GM18517 (cell line): ENCODE data around the gene C14orf132.

ENCODE experiments used
- ATAC-seq: cut with Tn5 transposase; IDR thresholded peaks from one replicate; pipeline ENCODE4 v1.9.1; 2021; ENCODE audit warnings: mild to moderate bottlenecking, moderate library complexity; ENCODE audit not compliant: unreplicated experiment

C14orf132 gene

DNA sequence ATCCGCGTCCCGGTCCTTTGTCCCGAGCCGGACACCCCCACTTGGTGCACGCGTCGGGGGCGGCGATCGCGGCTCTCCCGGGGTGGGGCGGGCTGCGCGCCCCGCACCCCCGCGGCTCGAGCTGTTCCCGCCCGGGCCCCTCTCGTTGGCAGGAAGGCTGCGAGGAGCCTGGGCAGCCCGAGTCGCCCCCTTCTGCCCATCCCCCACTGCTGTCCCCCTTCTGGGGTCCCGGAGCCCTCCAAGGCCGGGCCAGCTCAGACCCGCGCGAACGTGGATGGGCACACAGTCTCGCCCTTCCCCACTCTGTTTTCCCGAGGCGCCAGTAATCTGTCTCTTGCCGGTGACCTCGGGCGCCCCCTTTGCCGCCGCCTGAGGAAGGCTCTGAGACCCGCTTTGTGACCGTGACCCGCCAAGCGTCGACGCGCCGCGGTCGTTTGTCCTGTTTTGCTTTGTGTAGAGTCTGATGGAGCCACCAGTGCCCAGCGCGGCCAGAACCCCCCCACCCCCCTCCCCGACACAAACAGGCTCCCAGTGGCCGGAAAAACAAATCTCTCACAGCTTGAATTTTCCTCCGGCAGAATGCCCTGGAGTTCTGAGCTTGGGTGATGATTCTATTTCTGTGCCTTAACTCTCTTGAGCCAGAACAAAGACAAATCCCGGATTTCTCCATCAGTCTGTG, 610 bp downstream of the C14orf132 start:
- no peak for ATAC-seq

GRCh38 chr14:96040828-96041371, 1.7 kb downstream of the C14orf132 start:
- no peak for ATAC-seq

- no peak for ATAC-seq
Measured at GRCh38 chr14:96042248-96042930, 3.2 kb downstream of the C14orf132 start.

GRCh38 chr14:96046630-96047029, 7.5 kb downstream of the C14orf132 start:
- no peak for ATAC-seq

DNA sequence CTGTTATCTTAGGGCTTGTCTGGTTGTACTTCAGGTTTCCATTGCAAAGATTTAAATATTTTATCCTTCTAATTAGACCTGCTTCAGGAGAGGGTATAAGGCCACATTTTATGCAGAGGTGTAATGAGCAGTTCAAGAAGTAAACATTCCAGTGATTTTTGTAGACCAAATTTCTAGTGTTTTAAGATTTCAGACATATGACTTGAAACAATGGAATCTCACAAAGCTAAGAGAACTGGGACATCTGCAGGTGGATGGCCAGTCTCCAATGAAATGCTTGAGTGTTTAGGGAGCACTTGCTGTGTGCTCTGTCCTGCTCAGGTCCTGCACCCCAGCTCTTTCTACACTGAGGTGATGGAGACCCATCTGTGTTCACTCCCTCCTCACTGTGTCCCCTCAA, 7.9 kb downstream of the C14orf132 start:
- no peak for ATAC-seq

DNA sequence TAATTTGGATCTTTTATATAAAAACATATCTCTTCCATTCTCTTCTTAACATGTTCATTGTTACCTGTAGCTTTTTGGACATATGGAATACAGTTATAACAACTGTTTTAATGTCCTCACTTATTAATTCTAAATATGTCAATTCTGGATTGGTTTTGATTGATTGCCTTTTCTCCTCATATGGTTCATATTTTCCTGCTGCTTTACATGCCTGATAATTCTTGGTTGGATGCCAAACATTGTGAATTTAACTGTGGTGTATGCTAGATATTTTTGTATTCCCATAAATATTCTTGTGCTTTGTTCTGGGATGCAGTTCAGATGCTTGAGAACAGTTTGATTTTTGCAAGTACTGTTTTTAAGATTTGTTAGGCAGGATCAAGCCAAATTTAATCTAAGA, 10.8 kb downstream of the C14orf132 start:
- no peak for ATAC-seq

- ATAC-seq = no peak
Measured at GRCh38 chr14:96050482-96050881, 11.3 kb downstream of the C14orf132 start.

DNA sequence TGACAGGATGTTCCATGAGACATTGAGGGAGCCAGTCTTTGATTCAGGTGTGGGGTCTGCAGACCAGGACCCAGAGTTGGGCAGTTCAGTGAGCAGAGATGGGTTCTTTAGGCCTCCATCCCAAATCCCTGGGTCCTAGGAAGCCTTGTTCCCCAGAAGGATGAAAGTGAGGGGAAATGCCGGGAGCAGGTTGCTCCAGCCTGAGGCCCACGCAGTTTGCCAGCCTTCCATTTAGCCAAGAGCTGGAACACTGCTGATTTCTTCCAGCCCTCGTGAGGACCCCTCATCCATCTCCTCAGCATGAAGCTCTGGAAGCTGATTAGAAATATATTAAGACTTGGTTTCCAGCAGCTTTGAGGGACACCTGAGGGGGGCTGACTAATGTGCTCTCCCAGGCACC, 12.1 kb downstream of the C14orf132 start:
- ATAC-seq = no peak

DNA sequence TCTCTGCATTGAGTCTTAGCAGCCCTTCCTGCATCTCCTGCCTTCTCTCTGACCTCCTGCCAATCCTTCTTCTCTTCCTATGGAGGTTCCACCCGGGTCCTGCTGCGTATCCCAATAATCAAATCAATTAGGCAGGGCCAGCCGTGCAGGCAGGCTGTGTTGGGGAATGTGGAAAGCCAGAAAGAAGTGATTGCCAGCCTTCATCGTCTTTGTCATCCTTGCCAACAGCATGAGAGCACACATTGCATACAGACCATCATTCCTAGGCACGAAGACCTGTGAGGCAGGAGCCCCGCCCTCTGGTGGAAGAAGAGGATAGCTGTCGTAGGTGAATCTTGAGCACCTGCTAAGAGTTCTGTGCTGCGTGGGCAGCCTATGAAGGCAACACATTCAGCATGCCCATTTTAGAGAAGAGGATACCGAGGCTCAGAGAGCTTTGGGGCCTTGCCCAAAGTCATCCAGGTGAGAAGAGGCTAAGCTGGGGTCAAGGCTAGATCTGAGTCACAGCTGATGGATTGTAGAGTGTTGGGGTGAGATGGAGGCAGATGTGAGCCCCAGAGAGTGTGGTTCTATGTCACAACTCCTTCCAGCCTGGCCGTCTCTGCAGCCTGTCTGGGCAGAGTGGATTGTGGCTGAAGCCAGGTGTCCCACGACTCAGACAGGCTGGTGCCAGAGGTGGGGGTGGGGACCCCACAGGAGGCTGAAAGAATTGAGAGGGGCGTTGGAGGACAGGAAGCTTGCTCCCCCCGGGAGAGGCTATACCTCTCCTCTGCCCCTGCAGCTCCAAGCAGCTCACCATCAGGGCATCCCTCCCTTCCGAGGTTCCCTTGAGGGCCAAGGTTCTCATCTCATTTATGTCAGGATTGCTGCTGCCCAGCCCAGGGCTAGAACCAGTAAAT, 12.7 kb downstream of the C14orf132 start:
- ATAC-seq = no peak

DNA sequence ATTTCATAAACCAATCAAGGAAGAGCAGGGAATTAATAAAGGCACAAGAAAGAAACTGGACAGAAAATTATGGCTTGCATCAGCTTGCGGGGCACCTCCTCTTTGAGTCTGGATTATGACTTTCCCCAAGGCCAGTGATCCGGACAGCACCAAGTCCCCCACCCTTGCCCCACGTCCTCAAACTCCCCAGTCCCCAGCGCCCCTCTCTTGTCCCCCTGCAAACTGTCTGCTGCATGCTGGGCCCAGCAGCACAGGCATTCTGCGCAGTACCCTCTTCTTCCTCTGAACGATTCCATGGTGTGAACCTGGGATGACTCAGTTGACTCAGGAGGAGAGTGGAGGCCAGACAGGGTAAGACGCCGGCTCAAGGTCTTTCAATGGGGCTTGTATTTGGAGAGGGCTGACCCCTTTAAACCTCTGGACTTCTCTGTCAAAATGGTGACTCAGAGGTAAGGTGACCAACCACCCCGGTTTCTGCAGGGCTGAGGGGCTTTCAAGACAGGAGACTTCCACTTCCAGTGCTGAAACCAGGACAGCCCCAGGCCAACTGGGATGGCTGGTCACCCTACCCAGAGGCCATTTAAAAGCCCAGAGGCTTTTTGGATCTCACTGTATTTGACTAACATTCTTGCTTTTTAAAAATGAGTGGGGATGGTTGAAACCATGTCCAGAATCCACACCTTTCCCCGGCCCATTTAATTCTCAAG, 13.5 kb downstream of the C14orf132 start:
- ATAC-seq = no peak

DNA sequence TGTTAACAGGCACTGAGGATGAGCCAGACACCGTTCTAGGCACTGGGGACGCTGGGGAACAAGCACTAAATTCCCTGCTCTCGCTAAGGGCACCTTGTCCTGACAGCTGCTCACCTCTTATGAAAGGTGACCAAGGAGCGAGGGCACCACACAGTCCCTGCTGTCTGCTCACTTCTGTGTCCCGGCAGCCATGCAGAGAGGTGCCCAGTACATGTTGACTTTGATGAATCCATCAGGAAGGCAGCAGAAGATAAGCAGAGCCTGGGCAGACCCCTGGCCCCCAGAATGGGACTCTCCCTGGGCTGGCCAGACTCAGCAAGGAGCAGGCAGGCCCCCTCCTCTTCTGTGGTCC, 14.1 kb downstream of the C14orf132 start:
- ATAC-seq = no peak

GRCh38 chr14:96053600-96054381, 14.6 kb downstream of the C14orf132 start:
- no peak for ATAC-seq

DNA sequence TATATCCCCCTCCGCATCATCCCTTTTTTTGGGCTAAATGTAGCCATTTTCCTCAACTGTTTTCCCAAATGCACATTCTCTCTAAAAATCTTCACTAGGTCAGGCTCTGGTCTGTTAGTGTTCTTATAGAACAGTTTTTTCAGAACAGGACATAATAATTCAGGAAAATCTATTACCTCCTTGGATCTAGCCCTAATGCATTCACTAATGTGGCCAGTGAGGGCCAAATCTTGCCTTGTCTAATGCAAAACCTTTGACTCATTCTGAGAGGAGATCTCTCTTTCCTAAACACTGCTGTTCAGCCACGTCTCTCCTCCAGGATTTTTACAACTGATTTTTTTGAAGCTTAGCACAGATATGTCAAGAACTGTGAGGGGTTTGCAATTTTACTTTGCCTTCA, 15.5 kb downstream of the C14orf132 start:
- no peak for ATAC-seq

- ATAC-seq = no peak
Measured at GRCh38 chr14:96055065-96055752, 16.0 kb downstream of the C14orf132 start.

GRCh38 chr14:96055753-96056508, 16.8 kb downstream of the C14orf132 start:
- ATAC-seq = no peak

GRCh38 chr14:96056509-96057422, 17.6 kb downstream of the C14orf132 start:
- ATAC-seq = no peak

DNA sequence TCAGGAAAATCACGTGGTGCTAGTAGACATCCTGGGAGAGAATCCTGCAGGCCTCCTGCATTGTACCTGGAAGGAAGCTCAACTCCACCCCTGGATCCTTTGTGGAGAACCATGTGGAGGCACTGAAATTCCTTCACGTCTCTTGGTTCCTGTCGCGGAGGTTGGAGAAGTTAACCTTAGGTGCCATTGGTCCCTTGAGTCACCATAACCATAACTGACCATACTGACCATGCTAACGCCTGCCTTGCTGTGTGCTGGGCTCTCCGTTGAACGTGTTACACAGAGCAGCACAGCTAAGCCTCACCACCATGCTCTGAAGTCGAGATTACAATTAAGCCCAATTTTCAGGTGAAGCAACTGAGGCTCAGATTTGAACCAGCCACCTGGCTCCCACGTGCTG, 18.6 kb downstream of the C14orf132 start:
- no peak for ATAC-seq
